HepG2 (cell line): Measurements from ENCODE around the gene RTL3.

Source experiments
- BHLHE40 ChIP-seq: IDR thresholded peaks from 2 replicates; pipeline ENCODE4 v1.6.1; 2011; ENCODE audit warnings: low read length, improper control_type of control experiment
- CTCF ChIP-seq: sonication (generic); formaldehyde crosslinking; IDR thresholded peaks from 2 replicates; pipeline ENCODE4 v1.5.0; 2020; ENCODE audit warnings: mild to moderate bottlenecking, missing genetic modification reagents, moderate library complexity
- ELK4 ChIP-seq: sonication (generic); formaldehyde crosslinking; IDR thresholded peaks from 2 replicates; pipeline ENCODE4 v1.9.0; 2021; ENCODE audit warnings: missing genetic modification reagents, borderline replicate concordance
- EP300 ChIP-seq, 3 experiments: sonication (generic) in 1 of 3; formaldehyde crosslinking in 1 of 3; IDR thresholded peaks; 2 replicates each; pipeline versions ENCODE4 v1.5.1 to v1.6.1; 2011 to 2020; ENCODE audit warnings: low read depth in 2 of 3, low read length in 2 of 3, borderline replicate concordance in 1 of 3, improper control_type of control experiment in 1 of 3, mild to moderate bottlenecking in 1 of 3, missing genetic modification reagents in 1 of 3, moderate library complexity in 1 of 3
- ETV6 ChIP-seq: sonication (generic); formaldehyde crosslinking; conservative IDR thresholded peaks from 2 replicates; pipeline ENCODE4 v1.4.0; 2020; ENCODE audit warnings: missing genetic modification reagents
- GABPA ChIP-seq, 2 experiments: IDR thresholded peaks; 2 replicates each; pipeline ENCODE4 v1.6.1; 2011 to 2016; ENCODE audit warnings: low read depth in 2 of 2, low read length in 1 of 2, missing biosample characterization in 1 of 2, missing genetic modification characterization in 1 of 2
- HINFP ChIP-seq: sonication (generic); formaldehyde crosslinking; IDR thresholded peaks from 2 replicates; pipeline ENCODE4 v1.4.0; 2020; ENCODE audit warnings: low read depth, mild to moderate bottlenecking, missing genetic modification reagents
- HNRNPUL1 ChIP-seq: fragments of 200-400 bp; formaldehyde crosslinking; IDR thresholded peaks from 2 replicates; pipeline ENCODE4 v1.6.1; 2017; ENCODE audit warnings: low read depth, mild to moderate bottlenecking, low read length, moderate library complexity
- NCOA1 ChIP-seq: sonication (generic); formaldehyde crosslinking; IDR thresholded peaks from 2 replicates; pipeline ENCODE4 v1.9.0; 2021; ENCODE audit warnings: missing genetic modification reagents
- REST ChIP-seq, 2 experiments: IDR thresholded peaks; 2 replicates each; pipeline ENCODE4 v1.6.1; 2011 to 2012; ENCODE audit warnings: low read length in 2 of 2, borderline replicate concordance in 1 of 2, low read depth in 1 of 2, mild to moderate bottlenecking in 1 of 2, moderate library complexity in 1 of 2
- TGIF2 ChIP-seq: IDR thresholded peaks from 2 replicates; pipeline ENCODE4 v1.6.1; 2016; ENCODE audit warnings: control low read depth, missing compliant biosample characterization
- ZNF713 ChIP-seq: sonication (generic); formaldehyde crosslinking; IDR thresholded peaks from 2 replicates; pipeline ENCODE4 v1.4.0; 2020; ENCODE audit warnings: mild to moderate bottlenecking, missing genetic modification reagents

- TF ChIP-seq CTCF (CRISPR knock-in tag) = no peak
- no peak for TF ChIP-seq GABPA (IDR thresholded peaks at IDR 0.05; ENCODE audit: low read depth, low read length)
- TF ChIP-seq GABPA (CRISPR knock-in tag; IDR thresholded peaks at IDR 0.05; ENCODE audit: low read depth) = no peak
- no peak for TF ChIP-seq ELK4 (CRISPR knock-in tag)
- no peak for TF ChIP-seq TGIF2
- TF ChIP-seq REST (IDR thresholded peaks at IDR 0.05; ENCODE audit: borderline replicate concordance in 1 of 2, low read depth in 1 of 2, low read length in 2 of 2) = no peak
- TF ChIP-seq ZNF713 = no peak
- no peak for TF ChIP-seq BHLHE40
- TF ChIP-seq HNRNPUL1 = no peak
- no peak for TF ChIP-seq ETV6 (CRISPR knock-in tag)
- TF ChIP-seq HINFP (CRISPR knock-in tag) = no peak
- no peak for TF ChIP-seq EP300 (IDR thresholded peaks at IDR 0.05; ENCODE audit: low read depth in 2 of 2, low read length in 2 of 2)
- TF ChIP-seq EP300 (CRISPR knock-in tag; IDR thresholded peaks at IDR 0.05; ENCODE audit: borderline replicate concordance) = no peak
- no peak for TF ChIP-seq NCOA1
These were observed 714 bp downstream of the RTL3 start for GRCh38 chrX:78658414-78658813.
